Body of pancreas (tissue), 4 donors: ENCODE measurements around the gene PRKD1. TPM values are rescaled to one million over a fixed set of nuclear protein-coding genes. Genes with fewer than 3 reads are reported as not detected.
A peak's percentile ranks its signal among the peaks of the same experiment; 100 is the strongest.

ENCODE experiments used
- ATAC-seq: fragments of 150-250 bp; one replicate; pipeline ENCODE4 v1.9.1; 2016
- DNase-seq, 4 donors: peaks; one replicate each; pipeline ENCODE4 v3.0.0-alpha.2; 2019
- H3K27ac ChIP-seq, 4 donors: fragments of 200-600 bp; sonication (generic); 1 replicate in 3 of 4; 2 replicates in 1 of 4; pipeline versions ENCODE4 v1.5.1 to v1.6.1; 2016 to 2019; ENCODE audit warnings: mild to moderate bottlenecking in 1 of 4, mixed read lengths in 1 of 4, moderate library complexity in 1 of 4
- H3K27me3 ChIP-seq, 2 donors: fragments of 200-600 bp; sonication (generic); one replicate each; pipeline ENCODE4 v1.6.0; 2016; ENCODE audit warnings: mild to moderate bottlenecking in 1 of 2
- H3K36me3 ChIP-seq, 2 donors: fragments of 200-600 bp; sonication (generic); replicated peaks in 1 of 2; 2 replicates each; pipeline ENCODE4 v1.5.1; 2016; ENCODE audit warnings: low read depth in 2 of 2; ENCODE audit not compliant: insufficient read depth in 1 of 2
- H3K4me1 ChIP-seq: fragments of 200-600 bp; sonication (generic); one replicate; pipeline ENCODE4 v1.6.0; 2016
- H3K4me3 ChIP-seq, 2 donors: fragments of 200-600 bp; sonication (generic); 1 replicate in 1 of 2; 2 replicates in 1 of 2; pipeline ENCODE4 v1.5.1; 2016 to 2019
- H3K9me3 ChIP-seq, 3 donors: fragments of 200-600 bp; sonication (generic); 1 replicate in 2 of 3; 2 replicates in 1 of 3; pipeline ENCODE4 v1.5.1; 2016
- CTCF ChIP-seq, 7 experiments: fragments of 450-650 bp in 4 of 7; fragments of 200-600 bp in 3 of 7; sonication (generic) in 3 of 7; IDR thresholded peaks; one replicate each; pipeline ENCODE4 v1.5.1; 2016 to 2019; ENCODE audit warnings: antibody characterized with exemption in 7 of 7
- POLR2A ChIP-seq, 3 donors: fragments of 450-650 bp; IDR thresholded peaks; one replicate each; pipeline ENCODE4 v1.6.1; 2016; ENCODE audit warnings: antibody characterized with exemption in 3 of 3, mild to moderate bottlenecking in 2 of 3
- WGBS, 2 donors: methylation state at CpG; one replicate each; pipeline ENCODE4 v1.1.5; 2017; 5-methylcytosine and 5-hydroxymethylcytosine counted together
- intact Hi-C: fragments of 100-400 bp; cut with DNase I; formaldehyde crosslinking; loops from one replicate; pipeline ENCODE4 v1.15.1; 2023
- total RNA-seq, 2 donors: library from RNA; depleted of rRNA; stranded (reverse); fragments of >200 nt; gene quantifications; one replicate each; pipeline ENCODE4 v1.1.0, GENCODE V29; 2016

The PRKD1 gene
- total RNA-seq, 2 donors from 2014 or later = 5.3 to 14.8 TPM

DNA sequence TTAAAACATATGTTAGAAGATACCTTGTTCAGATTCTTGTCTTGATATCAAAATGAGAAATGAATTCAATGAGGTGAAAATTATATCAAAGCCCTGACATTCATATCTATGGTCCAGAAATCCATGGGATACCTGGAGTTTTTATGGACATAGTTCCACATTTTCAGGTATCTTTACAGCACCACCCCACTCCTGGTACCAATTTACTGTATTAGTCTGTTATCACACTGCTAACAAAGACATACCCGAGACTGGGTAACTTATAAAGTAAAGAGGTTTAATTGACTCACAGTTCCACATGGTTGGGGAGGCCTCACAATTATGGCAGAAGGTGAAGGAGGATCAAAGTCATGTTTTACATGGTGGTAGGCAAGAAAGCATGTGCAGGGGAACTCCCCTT lies 361.5 kb downstream of the PRKD1 start:
- no peak for ATAC-seq

DNA sequence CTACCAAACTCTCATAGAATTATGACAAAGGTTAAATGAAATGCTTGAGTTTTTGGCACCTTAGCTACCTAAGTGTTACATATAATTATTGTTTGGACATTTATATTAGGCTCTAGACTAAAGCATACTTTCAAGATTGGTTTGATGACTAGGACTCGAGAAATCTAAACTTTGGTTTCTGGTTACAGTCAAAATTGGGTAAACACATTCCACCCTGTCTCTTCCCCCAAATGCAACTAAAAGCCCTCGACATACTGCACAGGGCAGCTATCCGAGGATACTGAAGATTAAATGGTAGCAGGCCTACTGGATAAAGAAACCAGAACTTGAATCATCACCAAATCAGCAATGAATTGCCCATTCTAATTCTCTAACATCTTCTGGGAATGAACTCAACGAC lies 369.1 kb downstream of the PRKD1 start:
- H3K36me3 ChIP-seq = no peaks in the 10 kb centered on the region
- H3K27me3 ChIP-seq = no peaks in the 10 kb centered on the region
- intact Hi-C loops = loop anchor here (10.0 kb wide), 1 partner anchor 656 kb away; no protein-coding TSS in a partner anchor

More for the DNA sequence above, 361.5 kb downstream of the PRKD1 start:
- no peak for DNase-seq
- Histone ChIP-seq H3K27ac (no peak overlapping the region), H3K4me3 (no peak overlapping the region), H3K36me3 (no peaks in the 10 kb centered on the region), H3K27me3 (no peaks in the 10 kb centered on the region), H3K9me3 (peaks cover 0 to 11% (median 0%) of the 10 kb centered on the region in 3 donors), H3K4me1 (no peaks in the 10 kb centered on the region)
- TF ChIP-seq POLR2A (IDR thresholded peaks at IDR 0.05) (no peak), CTCF (IDR thresholded peaks at IDR 0.05) (no peak)
- intact Hi-C loops = no loop called here
- 48 to 71% methylated on average over 1 of the region's 1 CpG for WGBS, 2 donors

DNA sequence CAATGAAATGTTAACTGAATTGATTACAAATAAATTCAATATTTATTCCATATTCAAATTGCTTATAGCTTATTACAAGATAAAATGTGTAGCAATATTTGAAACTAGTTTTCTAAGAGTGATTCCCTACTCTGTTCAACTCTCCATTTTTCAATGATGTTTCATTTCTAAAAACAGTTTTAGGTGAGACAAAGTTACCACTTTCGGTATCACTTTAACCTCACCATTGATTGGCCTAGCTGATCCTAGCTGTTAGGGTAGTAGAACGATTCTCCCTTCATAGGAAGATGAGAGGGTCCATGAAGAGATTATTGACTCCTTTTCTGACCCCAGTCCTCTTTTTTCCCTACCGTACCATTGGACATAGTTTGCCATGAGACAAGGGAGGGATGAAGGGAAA lies 373.3 kb downstream of the PRKD1 start:
- no peak for ATAC-seq
- Histone ChIP-seq H3K9me3 (no peaks in the 10 kb centered on the region), H3K36me3 (no peaks in the 10 kb centered on the region), H3K4me3 (no peak overlapping the region), H3K4me1 (no peaks in the 10 kb centered on the region), H3K27me3 (no peaks in the 10 kb centered on the region), H3K27ac (no peak overlapping the region)
- DNase-seq = no peak
- no peak for TF ChIP-seq POLR2A (IDR thresholded peaks at IDR 0.05)
- no peak for TF ChIP-seq CTCF (IDR thresholded peaks at IDR 0.05)
- intact Hi-C loops = loop anchor here (10.0 kb wide), 1 partner anchor 660 kb away; no protein-coding TSS in a partner anchor
- WGBS, 2 donors = 91 to 93% methylated on average over 3 of the region's 3 CpGs

More for the DNA sequence above, 369.1 kb downstream of the PRKD1 start:
- TF ChIP-seq CTCF (IDR thresholded peaks at IDR 0.05) (no peak), POLR2A (IDR thresholded peaks at IDR 0.05) (no peak)
- Histone ChIP-seq H3K27ac (no peak overlapping the region), H3K9me3 (no peaks in the 10 kb centered on the region), H3K4me1 (no peaks in the 10 kb centered on the region), H3K4me3 (no peak overlapping the region)
- ATAC-seq (no peak), DNase-seq (no peak)
- 88 to 89% methylated on average over 4 of the region's 4 CpGs for WGBS, 2 donors

DNA sequence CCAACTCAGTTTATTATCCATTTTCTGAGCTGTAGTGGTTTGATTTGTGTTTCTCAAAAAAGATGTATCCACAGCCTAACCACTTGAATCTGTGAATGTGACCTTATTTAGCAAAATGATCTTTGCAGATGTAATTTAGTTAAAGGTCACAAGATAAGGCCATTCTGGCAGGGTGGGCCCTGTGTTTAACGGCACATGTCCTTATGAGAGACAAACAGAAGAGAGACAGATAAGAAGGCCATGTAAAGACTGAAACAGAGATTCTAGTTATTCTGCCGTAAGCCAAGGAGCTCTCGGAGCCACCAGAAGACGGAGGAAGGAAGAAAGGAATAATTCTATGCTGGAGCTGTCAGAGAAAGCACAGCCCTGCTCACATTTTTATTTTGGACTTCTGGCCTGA lies 374.2 kb downstream of the PRKD1 start:
- no peak for ATAC-seq
- Histone ChIP-seq H3K4me3 (no peak overlapping the region), H3K27me3 (no peaks in the 10 kb centered on the region), H3K4me1 (no peaks in the 10 kb centered on the region), H3K9me3 (no peaks in the 10 kb centered on the region), H3K36me3 (no peaks in the 10 kb centered on the region), H3K27ac (no peak overlapping the region)
- TF ChIP-seq POLR2A (IDR thresholded peaks at IDR 0.05) = no peak
- 68 to 74% methylated on average over 4 of the region's 4 CpGs for WGBS, 2 donors
- intact Hi-C loops = loop anchor here (10.0 kb wide), 1 partner anchor 661 kb away; no protein-coding TSS in a partner anchor
- no peak for DNase-seq

GRCh38 chr14:29548948-29549370 lies 378.7 kb downstream of the PRKD1 start:
- intact Hi-C loops = loop anchor here (5.0 kb wide), 1 partner anchor 458 kb away; no protein-coding TSS in a partner anchor
- TF ChIP-seq CTCF (IDR thresholded peaks at IDR 0.05) (peak; percentile 48 to 66 (median 55)), POLR2A (IDR thresholded peaks at IDR 0.05) (no peak)
- H3K4me1 ChIP-seq = no peaks in the 10 kb centered on the region
- ATAC-seq (peak; percentile 82), DNase-seq (peak in 1 of 4 donors; percentile 6)
- no peaks in the 10 kb centered on the region for H3K9me3 ChIP-seq
- no peak overlapping the region for H3K4me3 ChIP-seq
- no peaks in the 10 kb centered on the region for H3K36me3 ChIP-seq
- no peak overlapping the region for H3K27ac ChIP-seq
- H3K27me3 ChIP-seq = no peaks in the 10 kb centered on the region
- 13% methylated on average over 2 of the region's 2 CpGs for WGBS, 2 donors
